NCI-H187 treated with DMSO at 0.1 percent for 48 hours (cell line): ENCODE results near the gene CCSER1.
"Not testable (repeated sequence)": the region's sequence is repeated elsewhere in the genome, so short reads cannot be mapped to it uniquely, and the experiment has no call there.

ENCODE experiments used
- DNase-seq: peaks from one replicate; lab custom pipeline; 2025; lab: John Stamatoyannopoulos, UW

Gene CCSER1

DNA sequence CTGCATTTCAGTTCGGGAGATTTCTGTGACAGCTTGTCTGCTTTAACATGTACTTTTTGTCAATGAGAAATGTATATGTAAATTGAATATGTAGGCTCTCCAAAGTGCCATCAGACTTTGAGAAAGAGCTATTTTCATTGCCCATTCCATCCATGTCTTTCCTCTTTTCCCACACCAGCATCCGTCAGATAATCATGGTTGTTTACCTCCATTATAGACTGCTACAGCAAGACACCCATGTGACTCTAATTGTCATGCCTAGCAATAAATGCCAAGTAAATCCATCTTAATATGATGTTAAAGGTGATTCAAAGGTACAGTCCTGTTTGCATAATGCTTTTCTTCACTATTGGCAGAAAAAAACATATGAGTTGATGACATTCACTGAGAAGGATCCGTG, 1157.3 kb downstream of the CCSER1 start:
- DNase-seq, result no peak

GRCh38 chr4:91285487-91285886, 1158.3 kb downstream of the CCSER1 start:
- no peak for DNase-seq

GRCh38 chr4:91288702-91289311, 1161.6 kb downstream of the CCSER1 start:
- DNase-seq, result no peak

DNA sequence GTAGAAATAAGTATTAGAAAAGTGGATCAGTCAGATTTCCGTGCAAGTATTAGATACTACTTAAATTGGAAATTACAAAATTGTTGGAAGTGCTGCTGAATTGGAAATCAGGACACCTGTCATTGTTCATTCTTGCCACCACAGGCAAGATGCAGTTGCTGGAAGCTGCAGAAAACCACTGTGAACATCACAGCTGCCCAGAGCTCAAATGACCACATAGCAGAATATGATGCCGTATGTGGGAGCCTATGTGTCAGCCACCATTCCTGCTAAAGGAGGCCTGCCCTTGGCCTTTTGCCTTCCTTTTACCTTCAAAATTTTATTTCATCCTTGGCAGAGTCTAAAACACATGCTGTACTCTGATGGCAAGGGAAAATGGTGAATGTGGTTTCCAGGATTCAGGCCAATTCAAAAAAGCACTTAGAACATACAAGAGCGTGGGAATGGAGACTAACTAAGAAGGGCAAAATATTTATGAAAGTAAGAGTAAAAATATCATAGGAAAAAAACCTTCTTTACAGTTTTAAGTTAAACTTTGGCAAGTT, 1171.0 kb downstream of the CCSER1 start:
- no peak for DNase-seq

DNA sequence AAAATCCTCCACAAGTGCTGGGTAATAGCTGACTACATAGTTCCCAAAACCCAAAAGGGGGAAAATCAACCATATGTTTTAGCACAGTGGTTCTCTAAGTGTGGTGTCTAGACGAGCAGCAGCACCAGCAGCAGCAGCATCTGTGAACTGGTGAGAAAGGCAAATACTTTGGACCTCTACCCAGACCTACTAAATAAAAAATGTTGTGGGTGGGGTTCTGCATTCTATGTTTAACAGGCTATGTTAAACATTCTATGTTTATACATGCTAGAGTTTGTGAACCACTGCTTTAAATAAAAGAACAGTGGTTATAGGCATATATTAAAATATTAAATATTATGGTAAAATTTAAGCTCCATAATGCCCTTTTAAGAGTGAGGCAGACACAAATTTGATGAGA, 1171.6 kb downstream of the CCSER1 start:
- DNase-seq, result no peak

- no peak for DNase-seq
Observed at GRCh38 chr4:91302120-91302519, 1174.9 kb downstream of the CCSER1 start.

- DNase-seq, result no peak
Observed at GRCh38 chr4:91304292-91304691, 1177.1 kb downstream of the CCSER1 start.

DNA sequence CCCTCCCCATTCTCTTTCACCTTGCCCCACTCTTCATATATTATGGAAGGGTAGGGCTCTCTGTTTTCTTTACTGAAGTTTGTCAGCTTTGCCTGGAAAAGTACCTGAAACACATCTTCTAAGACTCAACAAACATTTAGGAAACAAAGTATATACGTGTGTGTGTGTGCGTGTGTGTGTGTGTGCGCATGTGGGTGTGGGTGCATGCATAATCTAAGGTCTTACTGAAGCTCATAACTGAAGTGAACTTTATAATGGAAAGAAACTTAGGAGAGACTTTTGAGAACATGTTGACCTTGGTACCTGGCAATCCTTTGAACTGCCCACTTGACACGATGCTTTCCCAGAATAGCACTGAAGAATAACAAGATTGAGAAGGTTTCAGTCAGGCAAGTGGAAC, 1190.2 kb downstream of the CCSER1 start:
- DNase-seq, result no peak

- no peak for DNase-seq
Observed at GRCh38 chr4:91319556-91320268, 1192.5 kb downstream of the CCSER1 start.

DNA sequence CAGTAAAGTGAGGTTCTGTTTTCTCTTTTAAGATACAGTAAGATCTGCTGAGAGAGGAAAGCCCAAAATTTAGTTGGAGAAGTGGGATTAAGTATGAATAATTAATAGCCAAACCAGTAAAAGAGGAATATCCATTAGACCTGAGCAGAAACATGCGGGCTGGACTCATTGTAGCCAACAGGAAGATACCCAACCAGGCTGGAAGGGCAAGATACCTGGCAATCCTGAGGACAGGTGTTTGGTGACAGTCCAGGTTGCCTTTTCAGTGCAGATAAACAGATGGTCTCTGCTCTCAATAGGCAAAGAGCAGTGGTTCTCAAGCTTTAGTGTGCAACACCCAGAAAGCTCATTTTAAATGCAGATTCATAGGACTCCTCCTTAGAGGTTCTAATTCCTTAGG, 1195.8 kb downstream of the CCSER1 start:
- no peak for DNase-seq

DNA sequence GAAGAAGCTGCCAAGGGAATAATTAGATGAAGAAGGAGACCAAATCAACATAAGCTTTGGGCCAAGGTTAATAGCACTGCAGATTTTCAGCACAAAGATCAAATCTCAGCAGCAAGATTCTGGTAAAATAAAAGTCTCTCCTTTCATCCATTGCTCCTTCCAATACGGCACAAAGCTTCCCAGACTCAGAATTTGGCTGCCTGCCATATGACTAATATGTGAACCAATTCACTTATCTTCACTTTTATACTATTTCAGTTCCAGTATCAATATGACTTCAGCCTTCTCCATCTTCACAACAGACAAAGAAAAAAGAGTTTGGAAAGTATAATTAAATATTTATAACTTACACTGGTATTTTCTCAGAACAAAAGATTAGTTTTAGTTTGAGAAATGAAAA, 1198.3 kb downstream of the CCSER1 start:
- no peak for DNase-seq

DNA sequence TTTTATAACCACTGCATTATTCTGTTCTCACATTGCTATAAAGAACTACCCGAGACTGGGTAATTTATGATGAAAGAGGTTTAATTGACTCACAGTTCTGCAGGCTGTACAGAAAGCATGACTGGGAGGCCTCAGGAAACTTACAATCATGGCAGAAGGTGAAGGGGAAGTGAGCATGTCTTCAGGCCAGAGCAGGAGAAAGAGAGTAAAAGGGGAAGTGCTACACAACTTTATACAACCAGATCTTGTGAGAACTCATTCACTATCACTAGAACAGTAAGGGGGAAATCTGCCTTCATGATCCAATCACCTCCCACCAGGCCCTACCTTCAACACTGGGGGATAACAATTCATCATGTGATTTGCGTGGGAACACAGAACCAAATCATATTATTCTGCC, 1199.0 kb downstream of the CCSER1 start:
- not testable (repeated sequence) for DNase-seq

GRCh38 chr4:91330555-91331137, 1203.5 kb downstream of the CCSER1 start:
- no peak for DNase-seq

DNA sequence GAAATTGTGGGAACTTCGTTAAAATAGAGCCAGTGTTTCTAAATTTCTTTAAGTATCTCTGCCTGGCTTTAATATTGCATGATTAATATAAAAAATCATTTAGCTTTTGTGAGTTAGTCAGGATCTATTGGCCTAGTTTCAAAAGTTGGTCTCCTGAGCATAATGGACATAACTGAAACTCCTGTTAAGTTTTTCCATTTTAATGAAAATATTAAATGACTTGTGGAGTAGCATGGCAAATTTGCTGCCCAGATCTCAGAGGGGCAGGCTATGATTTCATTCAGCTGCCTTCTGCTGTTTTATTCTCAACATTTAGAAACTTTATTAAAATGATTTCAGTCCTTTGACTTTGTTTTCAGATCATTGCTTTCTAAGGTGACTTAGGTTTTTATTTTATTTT, 1213.6 kb downstream of the CCSER1 start:
- DNase-seq, result no peak

DNA sequence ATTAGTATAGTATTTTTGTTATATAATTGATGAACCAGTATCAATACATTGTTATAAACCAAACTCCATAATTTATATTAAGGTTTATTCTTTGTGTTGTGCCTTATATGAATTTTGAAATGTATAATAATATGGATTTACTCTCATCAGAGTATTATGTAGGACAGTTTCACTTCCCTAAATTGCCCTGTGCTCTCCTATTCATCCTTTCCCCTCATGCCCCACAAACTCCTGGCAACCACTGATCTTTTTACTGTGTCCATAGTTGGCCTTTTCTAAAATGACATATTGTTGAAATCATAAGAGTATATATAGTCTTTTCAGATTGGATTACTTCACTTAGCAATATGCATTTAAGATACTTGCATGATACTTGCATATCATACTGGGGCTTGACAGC, 1218.4 kb downstream of the CCSER1 start:
- no peak for DNase-seq

GRCh38 chr4:91356496-91356895, 1229.3 kb downstream of the CCSER1 start:
- DNase-seq, result not testable (repeated sequence)

- DNase-seq, result not testable (repeated sequence)
Observed at GRCh38 chr4:91358016-91358415, 1230.8 kb downstream of the CCSER1 start.

DNA sequence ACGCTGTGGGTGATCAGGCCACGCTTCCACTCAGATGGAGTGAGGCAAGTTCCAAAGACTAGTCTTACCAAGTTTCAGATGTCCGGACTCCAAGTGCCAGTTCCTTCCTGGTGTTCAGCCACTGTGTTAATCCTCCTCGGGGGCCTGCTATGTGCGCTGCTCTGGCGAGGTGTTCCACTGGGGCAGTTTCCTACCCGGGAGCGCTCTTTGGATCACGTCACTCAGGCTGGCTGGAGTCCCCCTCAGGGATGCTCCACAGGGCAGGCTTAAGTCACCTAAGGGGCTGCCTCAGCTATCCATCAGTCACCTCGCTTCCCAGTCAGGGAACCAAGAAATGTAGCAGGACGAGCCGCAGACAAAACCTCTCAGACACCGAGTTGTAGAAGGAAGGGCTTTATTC, 1231.4 kb downstream of the CCSER1 start:
- DNase-seq, result not testable (repeated sequence)

GRCh38 chr4:91359041-91360031, 1232.1 kb downstream of the CCSER1 start:
- DNase-seq, result no peak

GRCh38 chr4:91362125-91362524, 1234.9 kb downstream of the CCSER1 start:
- DNase-seq, result no peak

- no peak for DNase-seq
Observed at GRCh38 chr4:91366554-91366953, 1239.4 kb downstream of the CCSER1 start.

DNA sequence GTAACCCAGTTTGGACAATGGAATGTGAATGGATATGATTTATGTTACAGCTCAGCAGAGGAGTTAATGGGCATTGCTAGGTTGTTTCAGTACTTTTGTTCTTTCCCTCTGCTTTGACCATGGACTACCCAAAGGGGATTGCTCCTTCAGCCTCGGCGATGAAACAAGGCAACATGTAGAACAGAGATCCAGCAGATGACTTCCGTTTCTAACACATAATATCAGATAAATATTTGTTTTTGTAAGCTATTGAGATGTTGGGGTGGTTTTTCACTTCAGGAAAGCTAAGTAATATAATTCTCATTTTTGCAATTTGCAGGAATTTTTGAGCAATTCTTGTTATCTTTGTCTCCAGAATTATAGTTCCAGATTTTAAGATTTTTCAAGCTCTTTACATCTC, 1241.9 kb downstream of the CCSER1 start:
- no peak for DNase-seq
